Measurements from ENCODE around the gene ALAD. TPM values are rescaled to one million over a fixed set of nuclear protein-coding genes. Genes with fewer than 3 reads are reported as not detected.

The ALAD gene
- total and polyA plus RNA-seq, 2 of the 13 experiments (the other 11 are each of a cell fraction or from before 2014, with no cell fraction given) = 21.8 to 30.1 TPM

GRCh38 chr9:113356686-113357292 is 44.3 kb downstream of the ALAD start:
- in situ Hi-C loops (cut with HindIII; ENCODE audit: extremely low pct_ligation_motif_present, low pct_unique_long_range_greater_than_20kb) = no loop called here
- ChIA-PET POLR2A (interaction anchor here (0.6 to 1.6 kb wide), 4 partner anchors 16 to 593 kb away, joined by 3 to 7 read pairs (median 4); partner anchors contain the start of genes C9orf43 and POLE3), CTCF (ENCODE audit: low intra/inter-chr PET ratio, low total read pairs) (interaction anchor here (1.8 kb wide), 1 partner anchor 50 kb away, joined by 7 read pairs; no protein-coding TSS in a partner anchor)
- Histone ChIP-seq H3K4me3 (replicated peaks in 1 of 3; ENCODE audit: insufficient read depth in 1 of 3, low read depth in 2 of 3, low read length in 3 of 3) (no peak overlapping the region), H3K27me3 (ENCODE audit: control insufficient read depth in 1 of 2, insufficient read depth in 2 of 2, low read length in 2 of 2) (no peaks in the 10 kb centered on the region; a peak in 1 of 5 replicates), H3K9ac (ENCODE audit: insufficient read depth, low read depth, low read length) (no peak overlapping the region), H3K4me2 (ENCODE audit: low read depth, low read length) (no peak overlapping the region), H3K9me3 (ENCODE audit: low read length) (no peaks in the 10 kb centered on the region), H4K20me1 (ENCODE audit: insufficient read depth, low read length) (no peaks in the 10 kb centered on the region), H3K27ac (ENCODE audit: extremely low read length, insufficient read depth, low read length) (no peak overlapping the region), H3K36me3 (replicated peaks in 1 of 2; ENCODE audit: control insufficient read depth in 1 of 2, insufficient read depth in 2 of 2, low read length in 2 of 2) (no peaks in the 10 kb centered on the region), H3K79me2 (ENCODE audit: insufficient read depth, low read length) (no peaks in the 10 kb centered on the region), H3K4me1 (ENCODE audit: insufficient read depth, low read length) (peaks cover 17% of the 10 kb centered on the region), H2AFZ (ENCODE audit: low read length) (no peak overlapping the region)
- intact Hi-C loops (cut with micrococcal nuclease; ENCODE audit: unreplicated experiment) = loop anchor here (5.0 kb wide), 1 partner anchor 301 kb away; no protein-coding TSS in a partner anchor
- DNase-seq (ENCODE audit: low spot score) (no peak), FAIRE-seq (no peak), ATAC-seq (no peak)
- no TSS peak for BruUV-seq (replicated peaks)
- 62% methylated on average over 7 of the region's 7 CpGs for WGBS (ENCODE audit: low lambda C conversion rate)
- TF ChIP-seq NFYC (CRISPR knock-in tag; IDR thresholded peaks at IDR 0.05) (no peak), CENPX (CRISPR knock-in tag; IDR thresholded peaks at IDR 0.05) (no peak), ZNF574 (CRISPR knock-in tag; IDR thresholded peaks at IDR 0.05) (no peak), ZNF639 (CRISPR knock-in tag; conservative IDR thresholded peaks at IDR 0.05) (no peak), ZNF460 (CRISPR knock-in tag; IDR thresholded peaks at IDR 0.05; ENCODE audit: borderline replicate concordance) (no peak), ZSCAN20 (CRISPR knock-in tag; IDR thresholded peaks at IDR 0.05; ENCODE audit: borderline replicate concordance) (no peak), TAF15 (IDR thresholded peaks at IDR 0.05; ENCODE audit: low read depth, low read length, poor library complexity, severe bottlenecking) (no peak), ZBTB4 (CRISPR knock-in tag; IDR thresholded peaks at IDR 0.05; ENCODE audit: borderline replicate concordance) (no peak), ZNF253 (CRISPR knock-in tag; IDR thresholded peaks at IDR 0.05; ENCODE audit: borderline replicate concordance) (no peak), KLF9 (CRISPR knock-in tag; IDR thresholded peaks at IDR 0.05; ENCODE audit: low read depth) (no peak)

All from HepG2 (cell line).